Nephron progenitor cell (in vitro differentiated cells): ENCODE data around the gene MLX.

Source experiments
- DNase-seq: peaks from one replicate; pipeline ENCODE4 v3.0.0; 2021
- H3K27ac Mint-ChIP-seq: 2 replicates; pipeline ENCODE4 v1.8.0; 2021; ENCODE audit warnings: mild to moderate bottlenecking, moderate library complexity, mixed read lengths
- H3K27me3 Mint-ChIP-seq: 2 replicates; pipeline ENCODE4 v1.8.0; 2021; ENCODE audit warnings: mild to moderate bottlenecking, low read depth, mixed read lengths; ENCODE audit not compliant: poor library complexity
- H3K36me3 Mint-ChIP-seq: 2 replicates; pipeline ENCODE4 v1.8.0; 2021; ENCODE audit warnings: low read depth, mixed read lengths
- H3K4me1 Mint-ChIP-seq: 2 replicates; pipeline ENCODE4 v1.8.0; 2021; ENCODE audit warnings: mixed read lengths
- H3K4me3 Mint-ChIP-seq: 2 replicates; pipeline ENCODE4 v1.8.0; 2021; ENCODE audit warnings: mild to moderate bottlenecking, moderate library complexity, mixed read lengths
- H3K9me3 Mint-ChIP-seq: 2 replicates; pipeline ENCODE4 v1.8.0; 2021; ENCODE audit warnings: mild to moderate bottlenecking, moderate library complexity, mixed read lengths
- TF ChIP-seq, protein P1 (sequence below): fragments of 200-600 bp; sonication (generic); IDR thresholded peaks from 2 replicates; pipeline ENCODE4 v1.5.0; 2021; ENCODE audit warnings: antibody characterized with exemption

MLX gene

DNA sequence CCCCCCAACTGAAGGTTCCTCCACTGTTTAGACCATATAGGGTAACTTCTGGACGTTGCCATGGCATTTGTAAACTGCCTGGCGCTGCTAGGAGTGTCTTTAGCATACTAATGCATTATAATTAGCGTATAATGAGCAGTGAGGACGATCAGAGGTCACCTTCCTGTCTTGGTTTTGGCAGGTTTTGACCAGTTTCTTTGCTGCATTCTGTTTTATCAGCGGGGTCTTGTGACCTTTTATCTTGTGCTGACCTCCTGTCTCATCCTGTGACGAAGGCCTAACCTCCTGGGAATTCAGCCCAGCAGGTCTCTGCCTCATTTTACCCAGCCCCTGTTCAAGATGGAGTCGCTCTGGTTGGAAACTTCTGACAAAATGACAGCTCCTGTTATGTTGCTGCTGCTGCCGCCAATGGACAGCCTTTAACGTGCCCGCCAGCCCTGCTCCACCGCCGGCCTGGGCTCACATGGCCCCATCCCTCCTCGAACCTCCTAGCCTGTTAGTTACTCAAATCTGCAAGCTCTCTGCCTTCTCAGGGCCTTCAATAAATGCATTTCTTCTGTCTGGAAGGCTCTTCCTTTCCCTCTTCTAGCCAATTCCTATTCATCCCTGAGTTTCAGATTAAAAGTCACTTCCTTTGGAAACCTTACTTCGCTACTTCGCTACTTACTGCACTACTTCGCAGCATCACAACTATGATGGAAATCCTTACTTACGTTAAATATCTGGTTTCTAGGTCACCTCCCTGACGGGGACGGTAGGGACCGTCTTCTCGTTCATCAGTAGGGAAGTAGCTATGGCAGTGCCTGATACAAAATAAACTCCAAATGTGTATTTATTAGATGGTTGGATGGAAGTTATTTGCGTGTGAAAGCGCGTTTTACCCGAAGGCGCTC lies 31.5 kb upstream of the MLX start:
- peaks cover 12% of the 10 kb centered on the region for H3K36me3 Mint-ChIP-seq
- TF ChIP-seq, protein P1, sequence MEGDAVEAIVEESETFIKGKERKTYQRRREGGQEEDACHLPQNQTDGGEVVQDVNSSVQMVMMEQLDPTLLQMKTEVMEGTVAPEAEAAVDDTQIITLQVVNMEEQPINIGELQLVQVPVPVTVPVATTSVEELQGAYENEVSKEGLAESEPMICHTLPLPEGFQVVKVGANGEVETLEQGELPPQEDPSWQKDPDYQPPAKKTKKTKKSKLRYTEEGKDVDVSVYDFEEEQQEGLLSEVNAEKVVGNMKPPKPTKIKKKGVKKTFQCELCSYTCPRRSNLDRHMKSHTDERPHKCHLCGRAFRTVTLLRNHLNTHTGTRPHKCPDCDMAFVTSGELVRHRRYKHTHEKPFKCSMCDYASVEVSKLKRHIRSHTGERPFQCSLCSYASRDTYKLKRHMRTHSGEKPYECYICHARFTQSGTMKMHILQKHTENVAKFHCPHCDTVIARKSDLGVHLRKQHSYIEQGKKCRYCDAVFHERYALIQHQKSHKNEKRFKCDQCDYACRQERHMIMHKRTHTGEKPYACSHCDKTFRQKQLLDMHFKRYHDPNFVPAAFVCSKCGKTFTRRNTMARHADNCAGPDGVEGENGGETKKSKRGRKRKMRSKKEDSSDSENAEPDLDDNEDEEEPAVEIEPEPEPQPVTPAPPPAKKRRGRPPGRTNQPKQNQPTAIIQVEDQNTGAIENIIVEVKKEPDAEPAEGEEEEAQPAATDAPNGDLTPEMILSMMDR, result no peak
- H3K9me3 Mint-ChIP-seq, result no peaks in the 10 kb centered on the region
- peaks cover 12% of the 10 kb centered on the region for H3K27me3 Mint-ChIP-seq
- DNase-seq, result no peak
- peak overlapping the region; percentile 75 for H3K4me3 Mint-ChIP-seq
- peaks cover 56% of the 10 kb centered on the region for H3K4me1 Mint-ChIP-seq
- H3K27ac Mint-ChIP-seq, result peak overlapping the region; percentile 39

DNA sequence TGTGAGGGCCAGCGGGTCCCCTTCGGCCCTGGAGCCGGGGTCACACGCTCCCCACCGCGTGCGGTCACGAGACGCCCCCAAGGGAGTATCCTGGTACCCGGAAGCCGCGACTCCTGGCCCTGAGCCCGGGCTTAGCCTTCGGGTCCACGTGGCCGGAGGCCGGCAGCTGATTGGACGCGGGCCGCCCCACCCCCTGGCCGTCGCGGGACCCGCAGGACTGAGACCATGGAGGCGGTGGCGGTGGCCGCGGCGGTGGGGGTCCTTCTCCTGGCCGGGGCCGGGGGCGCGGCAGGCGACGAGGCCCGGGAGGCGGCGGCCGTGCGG lies 30.9 kb upstream of the MLX start, which contains the start of gene NAGLU:
NAGLU (plus strand) TSS at position 194 of the 324 bp plus-strand sequence; CDS start at position 226, 32 bp downstream.
- Mint-ChIP-seq H3K27ac (peak within 1 kb of the TSS; percentile 89), H3K36me3 (peaks cover 12% of the 10 kb centered on the region), H3K27me3 (peaks cover 12% of the 10 kb centered on the region), H3K4me1 (peaks cover 53% of the 10 kb centered on the region), H3K4me3 (peak within 1 kb of the TSS; percentile 85), H3K9me3 (no peaks in the 10 kb centered on the region)
- DNase-seq, result peak; percentile 89
- TF ChIP-seq, protein P1, result no peak

DNA sequence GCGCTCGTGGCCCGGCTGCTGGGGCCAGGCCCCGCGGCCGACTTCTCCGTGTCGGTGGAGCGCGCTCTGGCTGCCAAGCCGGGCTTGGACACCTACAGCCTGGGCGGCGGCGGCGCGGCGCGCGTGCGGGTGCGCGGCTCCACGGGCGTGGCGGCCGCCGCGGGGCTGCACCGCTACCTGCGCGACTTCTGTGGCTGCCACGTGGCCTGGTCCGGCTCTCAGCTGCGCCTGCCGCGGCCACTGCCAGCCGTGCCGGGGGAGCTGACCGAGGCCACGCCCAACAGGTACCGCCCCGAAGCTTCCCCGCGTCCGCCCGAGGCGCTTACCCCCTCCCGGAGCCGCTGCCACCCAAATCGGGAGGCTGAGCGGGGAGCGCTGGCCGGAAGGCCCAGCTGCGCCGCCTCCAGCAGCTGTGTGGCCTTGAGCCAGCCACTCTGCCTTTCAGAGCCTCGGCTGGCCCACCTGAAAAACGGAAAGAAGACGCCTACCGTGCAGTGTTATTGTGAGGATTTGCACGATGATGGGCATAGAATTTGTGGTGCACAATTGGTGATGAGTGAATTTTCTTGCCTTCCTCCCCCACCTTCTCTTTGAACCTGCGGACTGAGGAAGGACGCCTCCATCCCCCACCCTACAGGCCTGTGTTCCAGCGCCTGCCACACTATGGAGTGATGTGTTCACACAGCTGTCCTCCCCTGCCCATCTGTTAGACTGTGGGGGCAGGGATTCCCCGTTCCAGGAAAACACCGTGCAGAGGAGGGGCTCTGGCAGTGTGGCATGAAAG lies 30.3 kb upstream of the MLX start:
- Mint-ChIP-seq H3K4me1 (peaks cover 53% of the 10 kb centered on the region), H3K27me3 (peaks cover 12% of the 10 kb centered on the region), H3K4me3 (peak overlapping the region; percentile 85), H3K27ac (peak overlapping the region; percentile 89), H3K36me3 (peaks cover 12% of the 10 kb centered on the region), H3K9me3 (no peaks in the 10 kb centered on the region)
- TF ChIP-seq, protein P1, result no peak
- DNase-seq, result peak; percentile 77

DNA sequence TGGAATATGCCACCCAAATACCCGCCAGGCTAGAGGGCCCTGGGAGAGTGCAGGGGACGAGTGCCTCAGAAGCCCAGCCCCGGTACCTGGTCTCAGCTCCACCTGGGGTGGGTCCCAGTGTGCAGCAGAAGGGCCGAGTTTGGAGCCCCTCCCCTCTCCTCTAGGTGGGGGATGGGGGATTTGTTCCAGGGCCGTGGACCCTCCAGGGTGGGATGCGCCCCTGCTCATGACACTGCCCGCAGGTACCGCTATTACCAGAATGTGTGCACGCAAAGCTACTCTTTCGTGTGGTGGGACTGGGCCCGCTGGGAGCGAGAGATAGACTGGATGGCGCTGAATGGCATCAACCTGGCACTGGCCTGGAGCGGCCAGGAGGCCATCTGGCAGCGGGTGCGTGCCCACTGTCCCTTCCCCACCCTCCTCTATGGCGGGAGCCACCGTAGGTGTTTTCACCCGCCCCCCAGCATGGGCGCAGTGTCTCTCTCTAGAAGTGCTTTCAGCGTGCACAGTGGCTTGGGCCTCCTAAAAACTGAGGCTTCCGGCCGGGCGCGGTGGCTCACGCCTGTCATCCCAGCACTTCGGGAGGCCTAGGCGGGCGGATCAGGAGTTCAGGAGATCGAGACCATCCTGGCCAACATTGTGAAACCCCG lies 29.6 kb upstream of the MLX start:
- peaks cover 12% of the 10 kb centered on the region for H3K36me3 Mint-ChIP-seq
- TF ChIP-seq, protein P1, result no peak
- DNase-seq, result no peak
- no peaks in the 10 kb centered on the region for H3K9me3 Mint-ChIP-seq
- H3K27ac Mint-ChIP-seq, result peak overlapping the region; percentile 89
- H3K4me3 Mint-ChIP-seq, result peak overlapping the region; percentile 85
- peaks cover 49% of the 10 kb centered on the region for H3K4me1 Mint-ChIP-seq
- peaks cover 12% of the 10 kb centered on the region for H3K27me3 Mint-ChIP-seq

DNA sequence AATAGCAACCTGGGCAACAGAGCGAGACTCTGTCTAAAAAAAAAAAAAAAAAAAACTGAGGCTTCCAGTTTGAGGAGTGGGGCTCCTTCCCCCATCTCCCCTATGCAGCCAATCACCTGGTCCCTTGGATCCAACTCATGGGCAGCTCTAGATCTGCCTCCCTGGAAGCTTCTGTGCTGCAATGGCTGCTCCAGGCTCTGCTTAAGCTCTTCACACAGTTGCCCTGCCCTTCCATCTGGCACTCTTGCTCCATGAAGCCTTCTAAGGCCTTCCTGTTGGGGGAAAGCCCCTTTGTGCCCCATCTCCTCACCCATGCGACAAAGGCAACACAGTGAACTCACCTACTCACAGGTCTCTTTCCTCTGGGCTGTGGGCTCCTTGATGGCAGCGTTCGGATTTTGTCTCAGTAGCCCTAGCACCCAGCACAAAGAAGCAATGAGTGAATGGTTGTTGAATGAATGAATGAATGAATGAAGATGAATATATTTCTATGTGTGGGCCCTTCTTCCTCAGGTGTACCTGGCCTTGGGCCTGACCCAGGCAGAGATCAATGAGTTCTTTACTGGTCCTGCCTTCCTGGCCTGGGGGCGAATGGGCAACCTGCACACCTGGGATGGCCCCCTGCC lies 29.0 kb upstream of the MLX start:
- peak overlapping the region; percentile 73 for H3K4me3 Mint-ChIP-seq
- H3K36me3 Mint-ChIP-seq, result peaks cover 12% of the 10 kb centered on the region
- peaks cover 12% of the 10 kb centered on the region for H3K27me3 Mint-ChIP-seq
- TF ChIP-seq, protein P1, result no peak
- no peaks in the 10 kb centered on the region for H3K9me3 Mint-ChIP-seq
- no peak overlapping the region for H3K27ac Mint-ChIP-seq
- peaks cover 49% of the 10 kb centered on the region for H3K4me1 Mint-ChIP-seq
- no peak for DNase-seq
